ENCODE results near the gene LDHA. TPM values are rescaled to one million over a fixed set of nuclear protein-coding genes. Genes with fewer than 3 reads are reported as not detected.

Gene LDHA
- total and polyA plus RNA-seq, 2 of the 13 experiments (the other 11 are each of a cell fraction or from before 2014, with no cell fraction given), result 805 to 1,547 TPM

- TF ChIP-seq ZNF574 (CRISPR knock-in tag; IDR thresholded peaks at IDR 0.05), result peak; percentile 92
- TF ChIP-seq KLF13 (CRISPR knock-in tag; IDR thresholded peaks at IDR 0.05), result no peak; the same call in 1 of the 2 replicates
- TF ChIP-seq DNMT1 (CRISPR knock-in tag; IDR thresholded peaks at IDR 0.05), result no peak; the same call in 1 of the 2 replicates
- TF ChIP-seq ZC3H13 (CRISPR knock-in tag; IDR thresholded peaks at IDR 0.05), result peak; percentile 97
- TF ChIP-seq ZNF768 (CRISPR knock-in tag; IDR thresholded peaks at IDR 0.05), result peak; percentile 85
- TF ChIP-seq PLSCR1 (CRISPR knock-in tag; IDR thresholded peaks at IDR 0.05; ENCODE audit: borderline replicate concordance), result peak; percentile 96; the same call in 1 of the 2 replicates
- TF ChIP-seq NCOA2 (CRISPR knock-in tag; IDR thresholded peaks at IDR 0.05), result peak; percentile 81
- peak; percentile 78; the same call in 1 of the 2 replicates for TF ChIP-seq WIZ (CRISPR knock-in tag; IDR thresholded peaks at IDR 0.05)
- 0 out of 2 replicates have a peak, but pooled peaks have one; percentile 60 for TF ChIP-seq ZNF562 (CRISPR knock-in tag; IDR thresholded peaks at IDR 0.05; ENCODE audit: borderline replicate concordance)
- peak; percentile 92 for TF ChIP-seq ELF3 (CRISPR knock-in tag; IDR thresholded peaks at IDR 0.05)
- TF ChIP-seq ZNF446 (CRISPR knock-in tag; IDR thresholded peaks at IDR 0.05), result peak; percentile 95; the same call in 1 of the 2 replicates
- no peak for TF ChIP-seq GPN1 (CRISPR knock-in tag; IDR thresholded peaks at IDR 0.05; ENCODE audit: borderline replicate concordance)
- TF ChIP-seq ZNF33B (CRISPR knock-in tag; IDR thresholded peaks at IDR 0.05), result peak; percentile 97
- 0 out of 2 replicates have a peak, but pooled peaks have one; percentile 74 for TF ChIP-seq HDAC6 (IDR thresholded peaks at IDR 0.05; ENCODE audit: low read depth, low read length)
- peak; percentile 91 for TF ChIP-seq ARID5B (CRISPR knock-in tag; IDR thresholded peaks at IDR 0.05)
- peak; percentile 32; the same call in 1 of the 2 replicates for TF ChIP-seq PAX8 (CRISPR knock-in tag; IDR thresholded peaks at IDR 0.05; ENCODE audit: borderline replicate concordance)
- peak; percentile 93 for TF ChIP-seq DBP (CRISPR knock-in tag; IDR thresholded peaks at IDR 0.05; ENCODE audit: not compliant biosample characterization)
- TF ChIP-seq ZNF782 (CRISPR knock-in tag; IDR thresholded peaks at IDR 0.05; ENCODE audit: borderline replicate concordance), result no peak; the same call in 1 of the 2 replicates
- no peak for TF ChIP-seq U2AF2 (IDR thresholded peaks at IDR 0.05; ENCODE audit: low read depth, low read length)
- TF ChIP-seq ZNF414 (CRISPR knock-in tag; IDR thresholded peaks at IDR 0.05), result peak; percentile 90; the same call in 1 of the 2 replicates
Observed at GRCh38 chr11:18394275-18394927, at the start of gene LDHA (continued).
